Esophagus squamous epithelium (tissue), 5 donors: ENCODE measurements around the gene CAMKMT. TPM values are rescaled to one million over a fixed set of nuclear protein-coding genes. Genes with fewer than 3 reads are reported as not detected.

Experiments
- DNase-seq: peaks from one replicate; lab custom pipeline; 2025; lab: John Stamatoyannopoulos, UW
- H3K27ac ChIP-seq, 4 donors: fragments of 200-600 bp; sonication (generic); one replicate each; pipeline ENCODE4 v1.5.1; 2016 to 2019; ENCODE audit warnings: mild to moderate bottlenecking in 1 of 4
- H3K27me3 ChIP-seq, 4 donors: fragments of 200-600 bp; sonication (generic); 1 replicate in 3 of 4; 2 replicates in 1 of 4; pipeline versions ENCODE4 v1.5.1 to v1.6.0; 2017 to 2021; ENCODE audit warnings: antibody characterized with exemption in 1 of 4
- H3K36me3 ChIP-seq, 3 donors: fragments of 200-600 bp; sonication (generic); one replicate each; pipeline ENCODE4 v1.5.1; 2016 to 2019
- H3K4me1 ChIP-seq, 3 donors: fragments of 200-600 bp; sonication (generic); one replicate each; pipeline ENCODE4 v1.5.1; 2017 to 2019
- H3K4me3 ChIP-seq, 4 donors: fragments of 200-600 bp; sonication (generic); 1 replicate in 3 of 4; 2 replicates in 1 of 4; pipeline ENCODE4 v1.5.1; 2016 to 2019; ENCODE audit warnings: mild to moderate bottlenecking in 2 of 4, moderate library complexity in 1 of 4
- H3K9me3 ChIP-seq, 3 donors: fragments of 200-600 bp; sonication (generic); one replicate each; pipeline ENCODE4 v1.5.1; 2016 to 2019
- POLR2A ChIP-seq, 4 donors: fragments of 450-650 bp; IDR thresholded peaks; one replicate each; pipeline ENCODE4 v1.6.1; 2017; ENCODE audit warnings: antibody characterized with exemption in 4 of 4, mild to moderate bottlenecking in 4 of 4, moderate library complexity in 3 of 4
- WGBS, 2 donors: methylation state at CpG; one replicate each; pipeline ENCODE4 v1.1.5; 2018; 5-methylcytosine and 5-hydroxymethylcytosine counted together
- intact Hi-C: fragments of 100-400 bp; cut with DNase I; formaldehyde crosslinking; loops from one replicate; pipeline ENCODE4 v1.15.0; 2022
- total RNA-seq, 4 donors: library from RNA; depleted of rRNA; stranded (reverse); fragments of >200 nt; gene quantifications; one replicate each; pipeline ENCODE4 v1.1.0, GENCODE V29; 2016
- TF ChIP-seq, protein P1 (sequence below), 6 experiments: fragments of 450-650 bp in 4 of 6; fragments of 200-600 bp in 2 of 6; sonication (generic) in 2 of 6; IDR thresholded peaks; one replicate each; pipeline ENCODE4 v1.5.1; 2016 to 2019; ENCODE audit warnings: antibody characterized with exemption in 6 of 6, mild to moderate bottlenecking in 4 of 6, moderate library complexity in 4 of 6
- donor health status: DM: yes; HTN: yes; CAD: no.

Gene CAMKMT
- total RNA-seq, 4 donors from 2014 or later: 5.7 to 14.4 (median 10.6) TPM

- Histone ChIP-seq H3K4me1 (no peaks in the 10 kb centered on the region), H3K27ac (no peak overlapping the region), H3K4me3 (no peak overlapping the region), H3K9me3 (peaks cover 0 to 15% (median 7%) of the 10 kb centered on the region in 3 donors), H3K36me3 (no peaks in the 10 kb centered on the region), H3K27me3 (no peaks in the 10 kb centered on the region)
- no peak for DNase-seq
- TF ChIP-seq, protein P1, sequence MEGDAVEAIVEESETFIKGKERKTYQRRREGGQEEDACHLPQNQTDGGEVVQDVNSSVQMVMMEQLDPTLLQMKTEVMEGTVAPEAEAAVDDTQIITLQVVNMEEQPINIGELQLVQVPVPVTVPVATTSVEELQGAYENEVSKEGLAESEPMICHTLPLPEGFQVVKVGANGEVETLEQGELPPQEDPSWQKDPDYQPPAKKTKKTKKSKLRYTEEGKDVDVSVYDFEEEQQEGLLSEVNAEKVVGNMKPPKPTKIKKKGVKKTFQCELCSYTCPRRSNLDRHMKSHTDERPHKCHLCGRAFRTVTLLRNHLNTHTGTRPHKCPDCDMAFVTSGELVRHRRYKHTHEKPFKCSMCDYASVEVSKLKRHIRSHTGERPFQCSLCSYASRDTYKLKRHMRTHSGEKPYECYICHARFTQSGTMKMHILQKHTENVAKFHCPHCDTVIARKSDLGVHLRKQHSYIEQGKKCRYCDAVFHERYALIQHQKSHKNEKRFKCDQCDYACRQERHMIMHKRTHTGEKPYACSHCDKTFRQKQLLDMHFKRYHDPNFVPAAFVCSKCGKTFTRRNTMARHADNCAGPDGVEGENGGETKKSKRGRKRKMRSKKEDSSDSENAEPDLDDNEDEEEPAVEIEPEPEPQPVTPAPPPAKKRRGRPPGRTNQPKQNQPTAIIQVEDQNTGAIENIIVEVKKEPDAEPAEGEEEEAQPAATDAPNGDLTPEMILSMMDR (IDR thresholded peaks at IDR 0.05): no peak
- intact Hi-C loops: no loop called here
- 78 to 98% methylated on average over 3 of the region's 3 CpGs for WGBS, 2 donors
These were observed 101.4 kb downstream of the CAMKMT start for GRCh38 chr2:44462934-44463849.

DNA sequence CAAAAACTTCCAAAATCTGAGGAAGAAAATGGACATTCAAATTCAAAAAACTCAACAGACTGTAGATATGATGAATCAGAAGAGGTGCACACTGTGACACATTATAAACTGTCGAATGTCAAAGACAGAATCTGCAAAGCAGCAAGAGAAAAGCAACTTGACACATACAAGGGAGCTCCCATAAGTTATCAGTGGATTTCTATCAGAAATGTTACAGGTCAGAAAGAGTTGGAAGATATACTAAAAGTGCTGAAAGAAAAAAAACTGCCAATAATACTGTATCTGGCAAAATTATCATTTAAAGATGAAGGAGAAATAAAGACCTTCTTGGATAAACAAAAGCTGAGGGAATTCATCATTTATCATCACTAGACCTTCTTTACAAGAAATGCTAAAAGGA, 102.7 kb downstream of the CAMKMT start:
- Histone ChIP-seq H3K4me3 (no peak overlapping the region), H3K36me3 (no peaks in the 10 kb centered on the region), H3K4me1 (no peaks in the 10 kb centered on the region), H3K27ac (no peak overlapping the region), H3K27me3 (no peaks in the 10 kb centered on the region), H3K9me3 (peaks cover 0 to 15% (median 7%) of the 10 kb centered on the region in 3 donors)
- no peak for TF ChIP-seq POLR2A (IDR thresholded peaks at IDR 0.05)
- TF ChIP-seq, protein P1 (IDR thresholded peaks at IDR 0.05): no peak
- intact Hi-C loops: no loop called here
- 90 to 93% methylated on average over 1 of the region's 1 CpG for WGBS, 2 donors
- DNase-seq: no peak

GRCh38 chr2:44470151-44470550, 108.4 kb downstream of the CAMKMT start:
- Histone ChIP-seq H3K27ac (no peak overlapping the region), H3K9me3 (no peaks in the 10 kb centered on the region), H3K27me3 (no peaks in the 10 kb centered on the region), H3K36me3 (no peaks in the 10 kb centered on the region), H3K4me3 (no peak overlapping the region), H3K4me1 (no peaks in the 10 kb centered on the region)
- DNase-seq: no peak
- intact Hi-C loops: loop anchor here (10.0 kb wide), 1 partner anchor 485 kb away; no protein-coding TSS in a partner anchor
- TF ChIP-seq, protein P1 (IDR thresholded peaks at IDR 0.05): no peak
- TF ChIP-seq POLR2A (IDR thresholded peaks at IDR 0.05): no peak

DNA sequence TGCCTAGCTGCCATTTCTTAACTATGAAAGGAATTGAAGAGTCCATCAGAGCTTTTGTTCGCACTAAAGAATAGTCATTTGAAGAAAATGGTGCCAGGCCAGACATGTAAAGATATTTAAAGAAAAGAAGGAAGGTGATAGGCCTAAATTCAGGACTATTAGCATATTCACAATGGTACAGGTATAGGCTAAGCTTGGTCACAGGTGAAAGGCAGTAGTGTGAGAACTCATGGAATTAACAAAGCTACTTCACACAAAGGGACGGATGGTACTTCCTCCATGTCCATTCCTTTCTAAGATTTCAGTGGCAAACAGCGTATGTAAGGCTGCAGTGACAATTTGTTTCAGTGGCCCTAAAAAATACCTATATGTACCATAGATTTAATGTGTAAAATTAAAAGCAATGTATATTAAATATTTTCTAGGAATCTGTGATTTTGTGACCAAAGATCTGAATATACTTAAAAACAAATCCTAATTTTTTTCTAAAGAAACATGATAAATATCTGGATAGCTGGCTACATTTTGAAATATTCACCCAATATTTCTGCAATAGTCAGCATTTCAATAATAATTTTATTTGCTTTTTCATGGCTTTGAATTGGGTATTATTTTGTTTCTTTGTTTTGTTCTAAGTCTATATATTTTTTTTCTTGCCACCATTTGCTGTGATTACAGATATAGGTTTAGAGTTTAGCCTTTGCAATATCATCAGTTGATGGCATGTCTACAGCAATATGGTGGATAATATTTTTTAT, 116.1 kb downstream of the CAMKMT start:
- Histone ChIP-seq H3K27ac (no peak overlapping the region), H3K9me3 (no peaks in the 10 kb centered on the region), H3K4me1 (no peaks in the 10 kb centered on the region), H3K27me3 (no peaks in the 10 kb centered on the region), H3K4me3 (no peak overlapping the region), H3K36me3 (no peaks in the 10 kb centered on the region)
- DNase-seq: no peak
- WGBS, 2 donors: 85 to 88% methylated on average over 3 of the region's 3 CpGs
- TF ChIP-seq, protein P1 (IDR thresholded peaks at IDR 0.05): no peak
- TF ChIP-seq POLR2A (IDR thresholded peaks at IDR 0.05): no peak
- intact Hi-C loops: loop anchor here (10.0 kb wide), 1 partner anchor 477 kb away; no protein-coding TSS in a partner anchor
